Ovary (tissue), 3 donors: ENCODE measurements around the gene SPAG8.

Source experiments
- EP300 ChIP-seq: sonication (generic); formaldehyde crosslinking; IDR thresholded peaks from one replicate; pipeline ENCODE4 v1.6.1; 2017; ENCODE audit warnings: antibody characterized with exemption
- POLR2A ChIP-seq: fragments of 450-650 bp; IDR thresholded peaks from one replicate; pipeline ENCODE4 v1.6.1; 2017; ENCODE audit warnings: antibody characterized with exemption, mild to moderate bottlenecking, moderate library complexity
- TF ChIP-seq, protein P1 (sequence below), 3 donors: fragments of 450-650 bp in 2 of 3; fragments of 200-600 bp in 1 of 3; IDR thresholded peaks; one replicate each; pipeline versions ENCODE4 v1.5.1 to v1.8.0; 2016 to 2022; ENCODE audit warnings: antibody characterized with exemption in 3 of 3, mild to moderate bottlenecking in 1 of 3
- donor health status: DM: no; HTN: no; CAD: no.

DNA sequence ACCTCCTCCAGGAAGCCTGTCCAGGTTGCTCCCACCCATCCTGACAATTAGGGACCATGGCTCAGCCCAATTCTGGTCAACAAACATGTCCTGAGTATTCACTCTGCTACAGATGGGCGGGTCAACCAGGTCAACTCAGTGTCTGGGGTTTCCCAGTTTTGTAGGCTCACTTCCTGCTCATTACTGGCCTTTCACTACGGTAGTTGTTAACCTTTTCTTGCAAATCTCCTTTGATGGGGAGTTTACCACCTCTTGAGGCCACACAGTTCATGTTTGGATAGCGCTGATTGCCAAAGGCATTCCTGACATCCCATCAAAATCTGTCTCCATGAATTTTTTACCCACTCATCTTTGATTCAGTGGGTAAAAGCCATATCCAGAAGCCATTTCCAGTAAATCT lies 30.7 kb upstream of the SPAG8 start:
- TF ChIP-seq POLR2A, result no peak
- TF ChIP-seq, protein P1, sequence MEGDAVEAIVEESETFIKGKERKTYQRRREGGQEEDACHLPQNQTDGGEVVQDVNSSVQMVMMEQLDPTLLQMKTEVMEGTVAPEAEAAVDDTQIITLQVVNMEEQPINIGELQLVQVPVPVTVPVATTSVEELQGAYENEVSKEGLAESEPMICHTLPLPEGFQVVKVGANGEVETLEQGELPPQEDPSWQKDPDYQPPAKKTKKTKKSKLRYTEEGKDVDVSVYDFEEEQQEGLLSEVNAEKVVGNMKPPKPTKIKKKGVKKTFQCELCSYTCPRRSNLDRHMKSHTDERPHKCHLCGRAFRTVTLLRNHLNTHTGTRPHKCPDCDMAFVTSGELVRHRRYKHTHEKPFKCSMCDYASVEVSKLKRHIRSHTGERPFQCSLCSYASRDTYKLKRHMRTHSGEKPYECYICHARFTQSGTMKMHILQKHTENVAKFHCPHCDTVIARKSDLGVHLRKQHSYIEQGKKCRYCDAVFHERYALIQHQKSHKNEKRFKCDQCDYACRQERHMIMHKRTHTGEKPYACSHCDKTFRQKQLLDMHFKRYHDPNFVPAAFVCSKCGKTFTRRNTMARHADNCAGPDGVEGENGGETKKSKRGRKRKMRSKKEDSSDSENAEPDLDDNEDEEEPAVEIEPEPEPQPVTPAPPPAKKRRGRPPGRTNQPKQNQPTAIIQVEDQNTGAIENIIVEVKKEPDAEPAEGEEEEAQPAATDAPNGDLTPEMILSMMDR (IDR thresholded peaks at IDR 0.05), result no peak
- TF ChIP-seq EP300, result no peak
